ENCODE measurements around the gene BHLHA15. TPM values are rescaled to one million over a fixed set of nuclear protein-coding genes. Genes with fewer than 3 reads are reported as not detected.

The BHLHA15 gene
- total and polyA plus RNA-seq, 2 of the 8 experiments (the other 6 are each of a cell fraction or from before 2014, with no cell fraction given) = 1.1 to 2.7 TPM

DNA sequence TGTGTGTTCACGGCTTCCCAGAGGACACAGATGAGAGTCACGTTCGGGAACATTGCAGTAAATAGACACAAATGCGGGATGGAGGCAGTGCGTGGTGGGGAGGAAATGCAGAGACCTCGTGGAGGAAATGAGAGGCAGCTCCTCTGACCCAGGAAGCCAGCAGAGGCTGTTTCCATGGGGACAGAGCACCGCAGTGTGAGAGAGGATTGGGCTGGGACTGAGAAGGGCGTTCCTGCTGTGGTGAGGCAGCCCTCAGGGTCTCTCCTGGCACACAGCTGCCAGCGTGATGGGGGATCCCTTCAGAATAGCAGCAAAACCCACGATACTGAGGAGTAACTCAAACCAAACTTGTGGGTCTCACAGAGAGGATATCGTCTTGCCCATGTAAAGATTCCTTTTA, 21.7 kb upstream of the BHLHA15 start (continued):
- TF ChIP-seq CTCF (IDR thresholded peaks at IDR 0.05; ENCODE audit: control extremely low read depth in 1 of 3, insufficient read depth in 1 of 3, low read depth in 1 of 3, low read length in 3 of 3) = no peak
- no peak for TF ChIP-seq ZNF274 (IDR thresholded peaks at IDR 0.05; ENCODE audit: borderline replicate concordance, extremely low read depth, low read length)
- TF ChIP-seq RAD21 (IDR thresholded peaks at IDR 0.05 in 1 of 2, conservative IDR thresholded peaks at IDR 0.05 in 1 of 2; ENCODE audit: low read depth in 2 of 2, low read length in 2 of 2) = no peak
- no peak for TF ChIP-seq ASH2L (IDR thresholded peaks at IDR 0.05; ENCODE audit: low read length)
- TF ChIP-seq POLR2AphosphoS5 (IDR thresholded peaks at IDR 0.05; ENCODE audit: low read depth, low read length) = no peak
- TF ChIP-seq PHF8 (conservative IDR thresholded peaks at IDR 0.05; ENCODE audit: low read depth, low read length) = no peak
- TF ChIP-seq RFX5 (IDR thresholded peaks at IDR 0.05; ENCODE audit: borderline replicate concordance, low read depth, low read length) = no peak
- no peak for TF ChIP-seq KDM4A (IDR thresholded peaks at IDR 0.05; ENCODE audit: low read depth, low read length, severe bottlenecking)
- no peak for TF ChIP-seq SP1 (IDR thresholded peaks at IDR 0.05; ENCODE audit: low read depth, low read length)

Data from H1 (cell line).